ENCODE results near the gene LRATD1. TPM values are rescaled to one million over a fixed set of nuclear protein-coding genes. Genes with fewer than 3 reads are reported as not detected.

The LRATD1 gene
- total RNA-seq, 6 donors from 2014 or later, result 3.1 to 13.5 (median 7.3) TPM

DNA sequence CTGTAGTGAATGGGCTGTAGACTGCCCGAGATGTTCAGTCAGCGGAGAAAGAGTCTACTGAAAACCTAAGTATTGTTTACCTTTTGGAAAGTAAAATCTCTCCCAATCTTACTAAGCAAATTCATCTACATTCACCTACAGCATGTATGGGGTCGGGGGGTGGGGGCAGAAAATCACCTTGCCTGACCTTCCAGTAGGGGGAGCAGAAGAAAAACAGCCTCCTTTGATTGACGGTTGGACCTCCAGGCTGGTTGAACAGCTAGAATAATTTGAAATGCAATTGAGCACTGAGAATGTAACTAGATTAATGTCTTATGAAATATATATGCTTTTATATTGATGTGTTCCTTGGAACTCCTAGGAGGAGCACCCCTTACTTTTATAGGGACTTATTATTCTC, 10.0 kb downstream of the LRATD1 start:
- ATAC-seq (ENCODE audit: low FRiP score in 2 of 2), result no peak
- WGBS, 2 donors, result 72 to 79% methylated on average over 4 of the region's 4 CpGs
- Histone ChIP-seq H3K9me3 (no peaks in the 10 kb centered on the region), H3K27me3 (no peaks in the 10 kb centered on the region), H3K4me3 (no peak overlapping the region), H3K4me1 (no peaks in the 10 kb centered on the region), H3K27ac (no peak overlapping the region), H3K36me3 (no peaks in the 10 kb centered on the region)
- DNase-seq, result no peak
- TF ChIP-seq, protein P1, sequence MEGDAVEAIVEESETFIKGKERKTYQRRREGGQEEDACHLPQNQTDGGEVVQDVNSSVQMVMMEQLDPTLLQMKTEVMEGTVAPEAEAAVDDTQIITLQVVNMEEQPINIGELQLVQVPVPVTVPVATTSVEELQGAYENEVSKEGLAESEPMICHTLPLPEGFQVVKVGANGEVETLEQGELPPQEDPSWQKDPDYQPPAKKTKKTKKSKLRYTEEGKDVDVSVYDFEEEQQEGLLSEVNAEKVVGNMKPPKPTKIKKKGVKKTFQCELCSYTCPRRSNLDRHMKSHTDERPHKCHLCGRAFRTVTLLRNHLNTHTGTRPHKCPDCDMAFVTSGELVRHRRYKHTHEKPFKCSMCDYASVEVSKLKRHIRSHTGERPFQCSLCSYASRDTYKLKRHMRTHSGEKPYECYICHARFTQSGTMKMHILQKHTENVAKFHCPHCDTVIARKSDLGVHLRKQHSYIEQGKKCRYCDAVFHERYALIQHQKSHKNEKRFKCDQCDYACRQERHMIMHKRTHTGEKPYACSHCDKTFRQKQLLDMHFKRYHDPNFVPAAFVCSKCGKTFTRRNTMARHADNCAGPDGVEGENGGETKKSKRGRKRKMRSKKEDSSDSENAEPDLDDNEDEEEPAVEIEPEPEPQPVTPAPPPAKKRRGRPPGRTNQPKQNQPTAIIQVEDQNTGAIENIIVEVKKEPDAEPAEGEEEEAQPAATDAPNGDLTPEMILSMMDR (IDR thresholded peaks at IDR 0.05), result no peak
- no peak for TF ChIP-seq EP300 (IDR thresholded peaks at IDR 0.05)
- TF ChIP-seq POLR2A (IDR thresholded peaks at IDR 0.05), result no peak
- TF ChIP-seq POLR2AphosphoS5 (IDR thresholded peaks at IDR 0.05), result no peak

DNA sequence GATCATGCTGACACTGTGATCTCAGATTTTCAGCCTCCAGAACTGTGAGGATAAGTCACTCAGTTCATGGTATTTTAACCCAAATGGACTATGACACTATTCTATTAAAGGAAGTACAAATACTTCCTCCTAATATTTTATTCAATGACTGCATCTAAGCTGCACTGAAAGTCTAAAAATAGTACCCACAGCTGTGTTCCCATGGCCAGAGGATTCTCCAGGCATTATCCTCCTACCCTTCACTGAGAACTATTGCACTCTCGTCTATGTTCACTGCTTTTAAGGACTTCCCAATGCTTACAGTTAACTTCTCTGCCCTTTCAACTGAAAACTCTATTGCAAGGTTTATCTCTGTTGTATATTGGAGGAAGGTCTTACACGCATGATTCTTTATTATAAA, 15.2 kb downstream of the LRATD1 start:
- Histone ChIP-seq H3K4me1 (no peaks in the 10 kb centered on the region), H3K36me3 (no peaks in the 10 kb centered on the region), H3K9me3 (no peaks in the 10 kb centered on the region), H3K27ac (no peak overlapping the region), H3K27me3 (no peaks in the 10 kb centered on the region), H3K4me3 (no peak overlapping the region)
- DNase-seq, result no peak
- TF ChIP-seq, protein P1 (IDR thresholded peaks at IDR 0.05), result no peak
- TF ChIP-seq POLR2AphosphoS5 (IDR thresholded peaks at IDR 0.05), result no peak
- TF ChIP-seq EP300 (IDR thresholded peaks at IDR 0.05), result no peak
- no peak for TF ChIP-seq POLR2A (IDR thresholded peaks at IDR 0.05)
- no peak for ATAC-seq (ENCODE audit: low FRiP score in 2 of 2)
- WGBS, 2 donors, result 79 to 80% methylated on average over 2 of the region's 2 CpGs

DNA sequence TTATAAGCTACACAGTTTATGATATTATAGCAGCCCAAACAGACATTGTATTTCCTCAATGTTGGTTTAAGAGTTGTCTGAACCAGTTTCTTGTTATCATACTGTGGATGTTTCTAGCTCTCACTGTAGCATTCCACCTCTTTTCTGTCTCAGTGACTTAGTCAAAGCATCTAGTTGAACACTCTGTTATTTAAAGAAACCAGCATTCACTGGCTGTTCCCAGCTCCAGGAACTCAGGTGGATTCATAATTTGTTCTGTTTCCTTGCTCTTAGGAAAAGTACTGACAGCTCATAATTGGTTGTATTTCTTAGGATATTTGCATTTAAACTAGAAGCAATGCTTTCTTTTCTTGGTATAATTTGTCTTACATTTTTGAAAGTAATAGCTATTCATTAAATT, 17.5 kb downstream of the LRATD1 start:
- ATAC-seq (ENCODE audit: low FRiP score in 2 of 2) (no peak), DNase-seq (no peak)
- Histone ChIP-seq H3K27ac (no peak overlapping the region), H3K4me3 (no peak overlapping the region), H3K36me3 (no peaks in the 10 kb centered on the region), H3K4me1 (no peaks in the 10 kb centered on the region), H3K27me3 (no peaks in the 10 kb centered on the region), H3K9me3 (no peaks in the 10 kb centered on the region)
- no peak for TF ChIP-seq POLR2A (IDR thresholded peaks at IDR 0.05)
- no peak for TF ChIP-seq EP300 (IDR thresholded peaks at IDR 0.05)
- TF ChIP-seq POLR2AphosphoS5 (IDR thresholded peaks at IDR 0.05), result no peak
- TF ChIP-seq, protein P1 (IDR thresholded peaks at IDR 0.05), result no peak

DNA sequence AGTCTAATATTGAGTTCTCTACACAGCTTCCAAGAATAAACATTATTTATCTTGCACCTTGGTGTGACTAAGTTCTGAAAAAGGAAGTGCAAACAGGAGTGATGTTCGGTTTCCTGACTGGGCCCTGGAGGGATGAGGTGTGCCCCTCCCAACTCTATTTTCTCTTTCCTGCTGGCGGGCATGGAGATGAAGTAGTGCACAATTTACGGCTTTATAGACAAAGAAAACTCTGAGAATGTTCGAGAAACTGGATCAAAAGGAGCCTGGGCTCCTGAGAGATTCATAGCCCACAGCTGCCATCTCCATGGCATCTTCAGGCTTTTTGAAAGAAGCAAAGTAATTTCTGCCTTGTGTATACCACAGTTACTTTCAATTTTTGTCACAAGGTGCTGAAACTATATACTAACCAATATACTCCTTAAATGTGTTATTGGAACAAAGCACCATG, 22.3 kb downstream of the LRATD1 start:
- H3K9me3 ChIP-seq, result no peaks in the 10 kb centered on the region
- H3K4me1 ChIP-seq, result no peaks in the 10 kb centered on the region
- DNase-seq, result no peak
- 47 to 59% methylated on average over 4 of the region's 4 CpGs for WGBS, 2 donors
- no peak for ATAC-seq (ENCODE audit: low FRiP score in 2 of 2)
- no peak overlapping the region for H3K27ac ChIP-seq
- H3K4me3 ChIP-seq, result no peak overlapping the region
- H3K36me3 ChIP-seq, result no peaks in the 10 kb centered on the region
- no peaks in the 10 kb centered on the region for H3K27me3 ChIP-seq
- TF ChIP-seq POLR2AphosphoS5 (IDR thresholded peaks at IDR 0.05) (no peak), POLR2A (IDR thresholded peaks at IDR 0.05) (no peak), EP300 (IDR thresholded peaks at IDR 0.05) (no peak)
- TF ChIP-seq, protein P1 (IDR thresholded peaks at IDR 0.05), result no peak

DNA sequence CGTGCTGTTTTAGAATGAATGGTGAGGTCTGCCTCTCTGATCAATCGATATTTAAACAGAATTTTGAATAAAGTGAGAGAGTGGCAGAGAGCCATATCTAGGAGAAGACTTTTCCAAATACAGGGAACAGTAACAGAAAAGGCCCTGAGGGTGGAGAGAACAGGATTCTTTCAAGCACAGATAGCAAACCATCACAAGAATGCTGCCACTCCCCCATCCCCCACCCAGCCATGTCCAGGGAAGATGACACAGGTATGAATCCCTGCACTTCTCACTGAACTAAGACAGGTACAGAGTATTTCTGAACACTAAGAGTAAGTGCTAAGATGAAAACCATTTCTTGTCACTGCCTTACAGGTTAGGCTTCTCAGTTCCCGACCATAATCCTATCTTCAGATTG, 23.6 kb downstream of the LRATD1 start:
- TF ChIP-seq POLR2AphosphoS5 (IDR thresholded peaks at IDR 0.05), result no peak
- TF ChIP-seq, protein P1 (IDR thresholded peaks at IDR 0.05), result no peak
- no peak for TF ChIP-seq EP300 (IDR thresholded peaks at IDR 0.05)
- no peak for TF ChIP-seq POLR2A (IDR thresholded peaks at IDR 0.05)
- Histone ChIP-seq H3K27ac (no peak overlapping the region), H3K36me3 (no peaks in the 10 kb centered on the region), H3K9me3 (no peaks in the 10 kb centered on the region), H3K4me1 (no peaks in the 10 kb centered on the region), H3K27me3 (no peaks in the 10 kb centered on the region), H3K4me3 (no peak overlapping the region)
- ATAC-seq (ENCODE audit: low FRiP score in 2 of 2) (no peak), DNase-seq (no peak)
- 82 to 84% methylated on average over 3 of the region's 3 CpGs for WGBS, 2 donors
